HAP-1 (cell line): ENCODE measurements around the gene SFT2D3.
A peak's percentile ranks its signal among the peaks of the same experiment; 100 is the strongest.

Experiments
- DNase-seq, 2 experiments: peaks; one replicate each; pipeline ENCODE4 v3.0.0-alpha.2; 2016 to 2020; ENCODE audit warnings: low spot score in 2 of 2
- H3K27me3 ChIP-seq: fragments of 250-450 bp; sonication (Bioruptor Pico); 2 replicates; pipeline ENCODE4 v1.5.1; 2020; ENCODE audit warnings: low read depth, mild to moderate bottlenecking, moderate library complexity
- H3K36me3 ChIP-seq: fragments of 250-450 bp; sonication (Bioruptor Pico); replicated peaks from 2 replicates; pipeline ENCODE4 v1.5.1; 2020; ENCODE audit warnings: mild to moderate bottlenecking
- H3K4me1 ChIP-seq: fragments of 250-450 bp; sonication (Bioruptor Pico); 2 replicates; pipeline ENCODE4 v1.5.1; 2020; ENCODE audit warnings: mild to moderate bottlenecking
- H3K4me3 ChIP-seq: fragments of 250-450 bp; sonication (Bioruptor Pico); 2 replicates; pipeline ENCODE4 v1.5.1; 2020; ENCODE audit warnings: mild to moderate bottlenecking, moderate library complexity
- H3K9me3 ChIP-seq: fragments of 250-450 bp; sonication (Bioruptor Pico); 2 replicates; pipeline ENCODE4 v1.5.1; 2020; ENCODE audit warnings: mild to moderate bottlenecking, moderate library complexity
- in situ Hi-C: fragments of 300-500 bp; cut with MboI; formaldehyde crosslinking; loops from 3 replicates; pipeline ENCODE4 v1.14.3; 2020; ENCODE audit warnings: low sequenced_read_pairs, inconsistent platforms, mixed read lengths

The SFT2D3 gene, protein sequence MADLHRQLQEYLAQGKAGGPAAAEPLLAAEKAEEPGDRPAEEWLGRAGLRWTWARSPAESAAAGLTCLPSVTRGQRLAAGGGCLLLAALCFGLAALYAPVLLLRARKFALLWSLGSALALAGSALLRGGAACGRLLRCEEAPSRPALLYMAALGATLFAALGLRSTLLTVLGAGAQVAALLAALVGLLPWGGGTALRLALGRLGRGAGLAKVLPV

DNA sequence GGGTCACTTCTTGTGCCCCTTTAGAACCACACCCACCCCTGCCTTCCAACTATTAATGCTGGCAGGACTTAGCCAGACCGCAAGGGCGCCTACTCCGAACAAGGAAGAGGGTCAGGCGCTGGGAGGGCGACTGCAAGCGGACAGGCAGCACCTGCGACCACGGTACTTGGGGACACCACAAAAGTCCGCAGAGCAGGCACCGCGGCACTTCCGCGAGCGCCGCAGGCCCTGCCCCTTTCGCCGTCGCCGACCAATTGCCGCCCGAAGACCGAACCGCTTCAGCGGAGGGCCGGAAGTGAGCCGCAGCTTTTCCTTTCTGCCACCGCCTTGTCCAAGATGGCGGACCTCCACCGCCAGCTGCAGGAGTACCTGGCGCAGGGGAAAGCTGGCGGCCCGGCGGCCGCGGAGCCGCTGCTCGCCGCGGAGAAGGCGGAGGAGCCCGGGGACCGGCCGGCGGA lies at the start of gene SFT2D3:
Gene SFT2D3, plus strand, starts transcription at position 305 of the 458 bp plus-strand sequence. Its CDS starts 32 bp downstream, at position 337.
- H3K4me1 ChIP-seq = peaks cover 16% of the 10 kb centered on the region
- peaks cover 31% of the 10 kb centered on the region for H3K36me3 ChIP-seq
- in situ Hi-C loops = no loop called here
- H3K9me3 ChIP-seq = no peaks in the 10 kb centered on the region
- H3K4me3 ChIP-seq = peak within 1 kb of the TSS; percentile 37
- peak; percentile 88 to 93 for DNase-seq
- H3K27me3 ChIP-seq = no peaks in the 10 kb centered on the region

GRCh38 chr2:127651971-127652550 lies 49.2 kb upstream of the SFT2D3 start:
- no peak for DNase-seq
- H3K4me3 ChIP-seq = no peak overlapping the region
- H3K27me3 ChIP-seq = no peaks in the 10 kb centered on the region
- no peaks in the 10 kb centered on the region for H3K36me3 ChIP-seq
- no peaks in the 10 kb centered on the region for H3K9me3 ChIP-seq
- H3K4me1 ChIP-seq = no peaks in the 10 kb centered on the region
- in situ Hi-C loops = no loop called here

GRCh38 chr2:127652786-127653357 lies 48.4 kb upstream of the SFT2D3 start:
- Histone ChIP-seq H3K36me3 (no peaks in the 10 kb centered on the region), H3K9me3 (no peaks in the 10 kb centered on the region), H3K4me1 (no peaks in the 10 kb centered on the region), H3K27me3 (no peaks in the 10 kb centered on the region), H3K4me3 (no peak overlapping the region)
- no peak for DNase-seq
- in situ Hi-C loops = no loop called here

GRCh38 chr2:127653421-127654083 lies 47.7 kb upstream of the SFT2D3 start:
- H3K9me3 ChIP-seq = no peaks in the 10 kb centered on the region
- no peaks in the 10 kb centered on the region for H3K4me1 ChIP-seq
- in situ Hi-C loops = no loop called here
- no peaks in the 10 kb centered on the region for H3K36me3 ChIP-seq
- no peak for DNase-seq
- H3K27me3 ChIP-seq = no peaks in the 10 kb centered on the region
- no peak overlapping the region for H3K4me3 ChIP-seq

DNA sequence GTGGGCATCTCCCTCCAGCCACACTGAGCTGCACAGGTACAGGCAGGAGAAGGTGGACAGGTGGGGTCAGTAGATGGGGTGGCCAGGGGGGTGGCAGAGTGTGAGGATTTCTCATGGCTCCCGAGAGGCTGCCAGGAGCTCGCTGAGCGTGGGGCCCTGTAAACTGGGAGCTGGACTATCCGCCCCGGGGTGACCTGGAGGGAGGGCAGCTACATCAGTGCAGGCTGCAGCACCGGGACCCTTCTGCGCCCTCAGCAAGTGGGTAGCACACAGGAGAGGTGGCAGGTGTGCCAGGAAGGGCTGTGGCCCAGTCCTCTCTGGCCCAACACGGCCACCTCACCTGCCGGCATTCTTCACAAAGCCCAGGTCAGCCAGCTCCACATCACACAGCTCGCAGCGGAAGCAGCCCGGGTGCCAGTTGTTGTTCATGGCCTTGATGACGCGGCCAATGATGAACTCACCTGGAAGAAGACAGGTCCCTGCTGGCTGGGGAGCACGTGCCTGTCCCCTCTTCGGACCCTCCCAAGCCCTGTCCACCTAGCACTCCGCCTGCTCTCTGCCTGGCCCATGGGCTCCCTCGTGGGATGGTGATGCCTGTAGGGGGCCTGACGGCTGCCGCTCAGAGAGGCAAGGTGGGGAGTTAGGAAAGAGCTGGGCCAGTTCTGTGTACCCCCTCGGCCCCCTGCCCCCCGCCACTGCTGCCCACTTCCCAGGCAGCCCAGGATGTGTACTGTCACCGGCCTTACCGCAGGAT lies 47.0 kb upstream of the SFT2D3 start:
- Histone ChIP-seq H3K27me3 (no peaks in the 10 kb centered on the region), H3K4me3 (no peak overlapping the region), H3K36me3 (no peaks in the 10 kb centered on the region), H3K4me1 (no peaks in the 10 kb centered on the region), H3K9me3 (no peaks in the 10 kb centered on the region)
- in situ Hi-C loops = no loop called here
- no peak for DNase-seq

DNA sequence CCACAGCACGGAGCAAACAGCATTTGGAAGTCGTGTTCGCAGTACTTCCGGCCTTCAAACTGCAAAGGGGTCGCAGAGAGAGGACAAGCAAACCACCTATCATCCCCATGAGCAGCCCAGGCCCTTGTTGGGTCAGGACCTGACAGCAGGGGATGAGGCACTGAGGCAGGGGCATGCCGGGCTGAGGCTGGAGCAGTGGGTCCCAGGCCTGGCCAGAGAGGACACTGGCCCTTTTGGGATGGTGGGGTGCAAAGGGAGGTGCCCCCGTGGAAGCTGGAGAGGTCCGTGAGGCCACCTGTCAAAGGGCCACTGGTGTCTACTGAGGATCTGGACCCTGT lies 46.5 kb upstream of the SFT2D3 start:
- H3K27me3 ChIP-seq = no peaks in the 10 kb centered on the region
- in situ Hi-C loops = no loop called here
- DNase-seq = no peak
- H3K4me1 ChIP-seq = no peaks in the 10 kb centered on the region
- no peak overlapping the region for H3K4me3 ChIP-seq
- no peaks in the 10 kb centered on the region for H3K9me3 ChIP-seq
- no peaks in the 10 kb centered on the region for H3K36me3 ChIP-seq

DNA sequence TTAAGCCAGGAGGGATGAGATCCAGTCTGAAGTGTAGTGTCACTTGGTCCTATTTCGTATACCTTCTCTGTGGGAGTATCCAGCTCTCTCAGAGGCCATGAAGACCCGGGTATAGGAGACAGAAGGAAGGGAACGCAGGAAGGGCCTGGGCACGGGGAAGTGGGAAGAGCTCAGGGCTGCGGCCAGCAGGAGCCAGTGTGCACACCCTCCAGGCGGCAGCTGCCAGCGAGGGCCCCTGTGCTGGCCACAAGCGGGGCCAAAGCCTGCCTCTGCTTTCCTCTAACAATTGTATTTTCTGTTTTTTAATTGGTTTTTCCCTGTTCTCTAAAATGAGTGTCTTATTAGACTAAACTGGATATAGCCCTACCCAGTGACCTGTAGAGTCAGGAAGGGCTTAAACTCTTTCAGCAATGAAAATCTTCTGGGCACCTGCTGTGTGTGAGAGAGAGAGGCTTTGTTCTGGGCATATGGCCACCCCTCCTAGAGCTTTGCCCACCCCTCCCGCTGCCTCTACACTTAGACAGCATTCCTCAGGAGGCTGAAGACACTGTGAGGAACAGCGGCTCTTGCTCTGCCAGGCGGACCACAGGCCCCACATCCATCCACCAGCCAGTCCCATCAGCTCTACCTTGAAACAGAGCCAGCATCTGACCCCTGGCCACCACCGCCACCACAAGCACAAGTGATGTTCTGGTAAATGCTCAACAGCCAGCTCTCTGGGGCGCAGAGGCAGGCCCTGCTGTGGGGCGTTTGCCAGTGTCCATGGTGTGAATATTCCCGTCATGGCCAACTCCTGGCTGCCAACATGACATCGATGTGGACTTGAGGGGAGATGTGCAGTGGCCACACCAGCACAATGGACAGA lies 45.9 kb upstream of the SFT2D3 start:
- Histone ChIP-seq H3K27me3 (no peaks in the 10 kb centered on the region), H3K4me3 (no peak overlapping the region), H3K4me1 (no peaks in the 10 kb centered on the region), H3K36me3 (no peaks in the 10 kb centered on the region), H3K9me3 (no peaks in the 10 kb centered on the region)
- no peak for DNase-seq
- in situ Hi-C loops = no loop called here

- Histone ChIP-seq H3K4me3 (no peak overlapping the region), H3K4me1 (no peaks in the 10 kb centered on the region), H3K36me3 (no peaks in the 10 kb centered on the region), H3K27me3 (no peaks in the 10 kb centered on the region), H3K9me3 (no peaks in the 10 kb centered on the region)
- in situ Hi-C loops = no loop called here
- no peak for DNase-seq
These were observed 44.6 kb upstream of the SFT2D3 start for GRCh38 chr2:127656569-127657231.

DNA sequence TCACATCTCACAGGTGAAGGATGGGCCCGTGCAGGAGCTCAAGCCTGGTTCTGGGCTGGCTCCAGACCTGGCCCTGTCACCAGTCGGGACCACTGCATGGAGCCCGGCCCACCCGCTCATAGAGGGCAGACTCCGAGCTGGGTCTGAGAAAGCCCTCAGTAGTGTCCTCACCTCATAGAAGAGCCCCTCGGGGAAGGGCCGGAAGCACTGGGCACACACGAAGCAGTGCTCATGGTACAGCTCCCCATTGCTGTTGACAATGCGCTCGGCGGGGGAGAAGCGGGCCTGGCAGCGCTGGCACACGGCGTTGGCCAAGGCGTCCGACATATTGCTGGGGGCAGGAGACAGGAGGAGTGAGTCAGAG lies 44.1 kb upstream of the SFT2D3 start:
- Histone ChIP-seq H3K27me3 (no peaks in the 10 kb centered on the region), H3K4me1 (no peaks in the 10 kb centered on the region)
- DNase-seq = no peak

DNA sequence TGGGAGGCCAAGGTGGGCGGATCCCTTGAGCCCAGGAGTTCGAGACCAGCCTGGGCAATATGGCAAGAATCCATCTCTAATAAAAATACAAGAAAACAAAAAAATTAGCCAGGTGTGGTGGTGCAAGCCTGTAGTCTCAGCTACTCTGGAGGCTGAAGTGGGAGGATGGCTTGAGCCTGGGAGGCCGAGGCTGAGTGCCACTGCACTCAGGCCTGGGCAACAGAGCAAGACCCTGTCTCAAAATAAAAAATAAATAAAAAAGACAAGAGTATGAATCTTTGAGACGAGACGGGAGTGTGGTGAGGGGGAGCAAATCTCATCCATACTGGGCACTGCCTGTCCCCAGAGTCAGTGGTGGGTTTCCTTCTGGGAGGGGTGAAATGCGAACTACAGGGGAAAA lies 43.2 kb upstream of the SFT2D3 start:
- H3K4me3 ChIP-seq = no peak overlapping the region
- no peaks in the 10 kb centered on the region for H3K4me1 ChIP-seq
- no peak for DNase-seq
- no peaks in the 10 kb centered on the region for H3K27me3 ChIP-seq
- H3K9me3 ChIP-seq = no peaks in the 10 kb centered on the region
- in situ Hi-C loops = no loop called here
- no peaks in the 10 kb centered on the region for H3K36me3 ChIP-seq

More for the DNA sequence above, 44.1 kb upstream of the SFT2D3 start:
- no peak overlapping the region for H3K4me3 ChIP-seq
- no peaks in the 10 kb centered on the region for H3K9me3 ChIP-seq
- H3K36me3 ChIP-seq = no peaks in the 10 kb centered on the region
- in situ Hi-C loops = no loop called here

DNA sequence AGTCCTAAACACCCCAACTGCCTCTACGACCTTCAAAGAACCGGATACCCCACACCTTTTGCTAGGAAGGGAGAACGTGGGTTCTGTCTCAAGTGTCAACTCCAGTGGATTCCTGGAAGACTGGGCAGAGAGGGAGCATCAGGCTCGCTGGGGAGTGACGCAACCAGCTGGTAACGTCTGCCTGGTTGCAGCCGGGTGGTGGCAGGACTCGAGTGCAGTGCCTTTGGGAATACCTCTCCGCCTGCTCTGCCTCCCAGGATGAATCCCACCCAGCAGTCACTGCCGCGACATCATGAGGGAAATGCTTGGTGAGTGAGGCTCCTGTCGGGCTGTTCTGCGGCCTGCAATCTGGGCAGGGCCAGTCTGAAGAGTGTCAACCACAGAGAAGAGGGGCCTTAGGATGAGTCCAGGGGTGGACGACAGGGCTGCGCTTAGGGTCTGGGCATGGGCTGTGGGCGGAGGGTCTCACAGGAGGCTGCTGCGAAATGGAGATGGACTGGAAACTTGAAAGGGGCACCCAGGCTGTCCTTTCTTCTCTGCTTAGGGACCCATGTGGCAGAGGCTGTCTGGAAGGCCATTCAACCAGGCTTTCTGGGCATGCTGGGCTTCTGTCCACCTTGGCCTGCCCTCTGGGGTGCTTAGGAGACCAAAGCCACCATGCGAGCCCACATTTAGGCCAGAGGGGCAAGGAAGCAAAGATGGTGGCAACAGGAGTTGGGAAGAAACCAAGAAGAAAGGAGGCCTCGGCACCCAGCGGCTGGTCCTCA lies 42.5 kb upstream of the SFT2D3 start:
- no peaks in the 10 kb centered on the region for H3K36me3 ChIP-seq
- no peaks in the 10 kb centered on the region for H3K9me3 ChIP-seq
- no peaks in the 10 kb centered on the region for H3K4me1 ChIP-seq
- DNase-seq = no peak
- H3K27me3 ChIP-seq = no peaks in the 10 kb centered on the region
- in situ Hi-C loops = no loop called here
- H3K4me3 ChIP-seq = no peak overlapping the region
